NCI-H1436 treated with DMSO at 0.1 percent for 48 hours (cell line): ENCODE measurements around the gene TCF4.
A peak's percentile ranks its signal among the peaks of the same experiment; 100 is the strongest.

Experiments used
- DNase-seq: peaks from one replicate; lab custom pipeline; 2025; lab: John Stamatoyannopoulos, UW

Gene TCF4

GRCh38 chr18:55504808-55505207, 83.2 kb downstream of the TCF4 start:
- DNase-seq: no peak

- no peak for DNase-seq
These were observed 84.7 kb downstream of the TCF4 start for GRCh38 chr18:55503167-55503820.

- DNase-seq: no peak
These were observed 85.8 kb downstream of the TCF4 start for GRCh38 chr18:55501982-55502710.

GRCh38 chr18:55501579-55501978, 86.4 kb downstream of the TCF4 start:
- no peak for DNase-seq

GRCh38 chr18:55500316-55501086, 87.5 kb downstream of the TCF4 start:
- no peak for DNase-seq

GRCh38 chr18:55499526-55499925, 88.5 kb downstream of the TCF4 start:
- DNase-seq: no peak

- no peak for DNase-seq
These were observed 90.1 kb downstream of the TCF4 start for GRCh38 chr18:55497825-55498403.

- DNase-seq: no peak
These were observed 93.1 kb downstream of the TCF4 start for GRCh38 chr18:55494899-55495298.

- no peak for DNase-seq
These were observed 93.6 kb downstream of the TCF4 start for GRCh38 chr18:55494441-55494840.

GRCh38 chr18:55491616-55492015, 96.4 kb downstream of the TCF4 start:
- no peak for DNase-seq

GRCh38 chr18:55489034-55489986, 98.7 kb downstream of the TCF4 start:
- DNase-seq: peak; percentile 50

GRCh38 chr18:55488473-55488872, 99.5 kb downstream of the TCF4 start:
- no peak for DNase-seq

- DNase-seq: no peak
These were observed 100.0 kb downstream of the TCF4 start for GRCh38 chr18:55487997-55488396.

GRCh38 chr18:55486936-55487335, 101.1 kb downstream of the TCF4 start:
- DNase-seq: no peak

GRCh38 chr18:55485666-55486065, 102.3 kb downstream of the TCF4 start:
- DNase-seq: no peak

GRCh38 chr18:55484773-55485172, 103.2 kb downstream of the TCF4 start:
- DNase-seq: no peak

- no peak for DNase-seq
These were observed 104.6 kb downstream of the TCF4 start for GRCh38 chr18:55483266-55483871.

- no peak for DNase-seq
These were observed 108.2 kb downstream of the TCF4 start for GRCh38 chr18:55479656-55480420.

GRCh38 chr18:55477860-55478581, 110.0 kb downstream of the TCF4 start:
- DNase-seq: no peak

- no peak for DNase-seq
These were observed 110.5 kb downstream of the TCF4 start for GRCh38 chr18:55477499-55477859.
